ENCODE data around the gene SLC16A8. TPM values are rescaled to one million over a fixed set of nuclear protein-coding genes. Genes with fewer than 3 reads are reported as not detected.

SLC16A8 gene
- total RNA-seq, 2 donors from 2014 or later: 0.57 to 1.1 TPM

DNA sequence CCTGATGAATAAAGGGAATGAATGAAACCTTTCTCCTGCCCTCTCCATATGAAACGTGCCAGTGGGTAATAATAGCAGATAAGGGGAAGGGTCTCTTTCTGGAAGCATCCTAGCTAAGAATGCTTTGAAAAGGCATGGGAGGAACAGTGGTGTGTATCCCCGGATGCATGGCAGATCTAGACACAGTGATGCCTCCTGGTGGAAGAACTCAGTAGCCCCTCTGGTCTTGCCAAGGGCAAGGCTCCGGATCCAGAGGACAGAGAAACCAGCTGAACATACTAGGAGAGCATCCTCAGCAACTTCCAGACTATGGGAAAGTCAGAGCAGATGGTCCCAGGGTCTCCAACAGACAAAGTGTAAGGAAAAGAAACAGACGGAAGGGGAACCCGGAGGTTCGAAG is 20.1 kb upstream of the SLC16A8 start:
- no peaks in the 10 kb centered on the region for H3K4me1 ChIP-seq (ENCODE audit: control insufficient read depth, insufficient read depth, low read length)
- no peak overlapping the region for H3K27ac ChIP-seq (ENCODE audit: low read depth, low read length)
- no peaks in the 10 kb centered on the region for H3K36me3 Mint-ChIP-seq (ENCODE audit: low read depth)
- peak; percentile 86 for DNase-seq
- H3K4me3 Mint-ChIP-seq: no peak overlapping the region
- 77 to 83% methylated on average over 2 to 6 of the region's 6 CpGs for WGBS, 2 experiments (ENCODE audit: insufficient coverage in 1 of 2, insufficient read length in 1 of 2)
- no peaks in the 10 kb centered on the region for H3K4me1 Mint-ChIP-seq
- H3K9ac ChIP-seq (ENCODE audit: extremely low read depth, low read length, poor library complexity, severe bottlenecking): no peak overlapping the region
- H3K27me3 ChIP-seq (ENCODE audit: control insufficient read depth, insufficient read depth, low read length, poor library complexity, severe bottlenecking): no peaks in the 10 kb centered on the region
- TF ChIP-seq, protein P1, sequence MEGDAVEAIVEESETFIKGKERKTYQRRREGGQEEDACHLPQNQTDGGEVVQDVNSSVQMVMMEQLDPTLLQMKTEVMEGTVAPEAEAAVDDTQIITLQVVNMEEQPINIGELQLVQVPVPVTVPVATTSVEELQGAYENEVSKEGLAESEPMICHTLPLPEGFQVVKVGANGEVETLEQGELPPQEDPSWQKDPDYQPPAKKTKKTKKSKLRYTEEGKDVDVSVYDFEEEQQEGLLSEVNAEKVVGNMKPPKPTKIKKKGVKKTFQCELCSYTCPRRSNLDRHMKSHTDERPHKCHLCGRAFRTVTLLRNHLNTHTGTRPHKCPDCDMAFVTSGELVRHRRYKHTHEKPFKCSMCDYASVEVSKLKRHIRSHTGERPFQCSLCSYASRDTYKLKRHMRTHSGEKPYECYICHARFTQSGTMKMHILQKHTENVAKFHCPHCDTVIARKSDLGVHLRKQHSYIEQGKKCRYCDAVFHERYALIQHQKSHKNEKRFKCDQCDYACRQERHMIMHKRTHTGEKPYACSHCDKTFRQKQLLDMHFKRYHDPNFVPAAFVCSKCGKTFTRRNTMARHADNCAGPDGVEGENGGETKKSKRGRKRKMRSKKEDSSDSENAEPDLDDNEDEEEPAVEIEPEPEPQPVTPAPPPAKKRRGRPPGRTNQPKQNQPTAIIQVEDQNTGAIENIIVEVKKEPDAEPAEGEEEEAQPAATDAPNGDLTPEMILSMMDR (conservative IDR thresholded peaks at IDR 0.05): peak; percentile 77
- H3K27me3 Mint-ChIP-seq (ENCODE audit: insufficient read depth): no peaks in the 10 kb centered on the region
- H3K27ac Mint-ChIP-seq: no peak overlapping the region
- no peaks in the 10 kb centered on the region for H3K9me3 ChIP-seq (ENCODE audit: control insufficient read depth, low read length)
- no peaks in the 10 kb centered on the region for H3K36me3 ChIP-seq (ENCODE audit: control insufficient read depth, insufficient read depth, low read length)
- H3K4me3 ChIP-seq (ENCODE audit: low read length): no peak overlapping the region
- H3K9me3 Mint-ChIP-seq: no peaks in the 10 kb centered on the region

DNA sequence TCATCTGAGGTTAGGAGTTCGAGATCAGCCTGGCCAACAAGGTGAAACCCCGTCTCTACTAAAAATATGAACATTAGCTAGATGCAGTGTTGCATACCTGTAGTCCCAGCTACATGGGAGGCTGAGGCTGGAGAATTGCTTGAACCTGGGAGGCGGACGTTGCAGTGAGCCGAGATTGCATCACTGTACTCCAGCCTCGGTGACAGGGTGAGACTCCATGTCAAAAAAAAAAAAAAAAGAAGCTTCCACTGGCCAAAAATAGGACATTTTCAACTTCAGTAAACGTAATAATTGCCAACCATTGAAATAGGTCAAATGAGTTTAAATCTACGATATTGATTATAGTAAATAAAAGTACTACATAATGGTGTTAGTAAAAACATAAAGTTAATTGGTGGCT is 19.7 kb upstream of the SLC16A8 start:
- Mint-ChIP-seq H3K27ac (no peak overlapping the region), H3K4me3 (no peak overlapping the region), H3K9me3 (no peaks in the 10 kb centered on the region), H3K4me1 (no peaks in the 10 kb centered on the region), H3K36me3 (ENCODE audit: low read depth) (no peaks in the 10 kb centered on the region), H3K27me3 (ENCODE audit: insufficient read depth) (no peaks in the 10 kb centered on the region)
- no peaks in the 10 kb centered on the region for H3K9me3 ChIP-seq (ENCODE audit: control insufficient read depth, low read length)
- DNase-seq: no peak
- no peaks in the 10 kb centered on the region for H3K27me3 ChIP-seq (ENCODE audit: control insufficient read depth, insufficient read depth, low read length, poor library complexity, severe bottlenecking)
- TF ChIP-seq, protein P1 (conservative IDR thresholded peaks at IDR 0.05): no peak
- no peak overlapping the region for H3K4me3 ChIP-seq (ENCODE audit: low read length)
- H3K27ac ChIP-seq (ENCODE audit: low read depth, low read length): no peak overlapping the region
- no peaks in the 10 kb centered on the region for H3K4me1 ChIP-seq (ENCODE audit: control insufficient read depth, insufficient read depth, low read length)
- WGBS, 2 experiments (ENCODE audit: insufficient coverage in 1 of 2, insufficient read length in 1 of 2): 94 to 98% methylated on average over 5 to 6 of the region's 8 CpGs
- no peaks in the 10 kb centered on the region for H3K36me3 ChIP-seq (ENCODE audit: control insufficient read depth, insufficient read depth, low read length)
- H3K9ac ChIP-seq (ENCODE audit: extremely low read depth, low read length, poor library complexity, severe bottlenecking): no peak overlapping the region

GRCh38 chr22:38098410-38099249 is 14.6 kb upstream of the SLC16A8 start:
- no peak overlapping the region for H3K27ac ChIP-seq (ENCODE audit: low read depth, low read length)
- no peak overlapping the region for H3K4me3 Mint-ChIP-seq
- TF ChIP-seq, protein P1 (conservative IDR thresholded peaks at IDR 0.05): no peak
- no peaks in the 10 kb centered on the region for H3K27me3 Mint-ChIP-seq (ENCODE audit: insufficient read depth)
- no peak overlapping the region for H3K27ac Mint-ChIP-seq
- H3K36me3 Mint-ChIP-seq (ENCODE audit: low read depth): no peaks in the 10 kb centered on the region
- H3K27me3 ChIP-seq (ENCODE audit: control insufficient read depth, insufficient read depth, low read length, poor library complexity, severe bottlenecking): no peaks in the 10 kb centered on the region
- H3K4me1 Mint-ChIP-seq: peaks cover 4% of the 10 kb centered on the region
- 87 to 90% methylated on average over 7 to 9 of the region's 9 CpGs for WGBS, 2 experiments (ENCODE audit: insufficient coverage in 1 of 2, insufficient read length in 1 of 2)
- DNase-seq: no peak
- no peak overlapping the region for H3K9ac ChIP-seq (ENCODE audit: extremely low read depth, low read length, poor library complexity, severe bottlenecking)
- H3K9me3 ChIP-seq (ENCODE audit: control insufficient read depth, low read length): no peaks in the 10 kb centered on the region
- H3K4me1 ChIP-seq (ENCODE audit: control insufficient read depth, insufficient read depth, low read length): no peaks in the 10 kb centered on the region
- H3K36me3 ChIP-seq (ENCODE audit: control insufficient read depth, insufficient read depth, low read length): no peaks in the 10 kb centered on the region
- H3K9me3 Mint-ChIP-seq: no peaks in the 10 kb centered on the region
- no peak overlapping the region for H3K4me3 ChIP-seq (ENCODE audit: low read length)

Measured in endodermal cell (in vitro differentiated cells).